ENCODE data around the gene MAD2L2. TPM values are rescaled to one million over a fixed set of nuclear protein-coding genes. Genes with fewer than 3 reads are reported as not detected.
"Not testable (repeated sequence)": the region's sequence is repeated elsewhere in the genome, so short reads cannot be mapped to it uniquely, and the experiment has no call there.

The MAD2L2 gene
- polyA plus RNA-seq, 3 donors = 31.2 to 44.5 (median 43.7) TPM

- H3K27ac ChIP-seq (ENCODE audit: low read depth, low read length) = no peak overlapping the region
- 70 to 87% (median 82%) methylated on average over 8 to 9 of the region's 9 CpGs for WGBS, 3 donors
Observed at GRCh38 chr1:11646317-11646716, 34.6 kb downstream of the MAD2L2 start.

GRCh38 chr1:11645670-11646265 is 35.2 kb downstream of the MAD2L2 start:
- WGBS, 3 donors = 29 to 38% (median 33%) methylated on average over 8 of the region's 8 CpGs
- no peak overlapping the region for H3K27ac ChIP-seq (ENCODE audit: low read depth, low read length)

DNA sequence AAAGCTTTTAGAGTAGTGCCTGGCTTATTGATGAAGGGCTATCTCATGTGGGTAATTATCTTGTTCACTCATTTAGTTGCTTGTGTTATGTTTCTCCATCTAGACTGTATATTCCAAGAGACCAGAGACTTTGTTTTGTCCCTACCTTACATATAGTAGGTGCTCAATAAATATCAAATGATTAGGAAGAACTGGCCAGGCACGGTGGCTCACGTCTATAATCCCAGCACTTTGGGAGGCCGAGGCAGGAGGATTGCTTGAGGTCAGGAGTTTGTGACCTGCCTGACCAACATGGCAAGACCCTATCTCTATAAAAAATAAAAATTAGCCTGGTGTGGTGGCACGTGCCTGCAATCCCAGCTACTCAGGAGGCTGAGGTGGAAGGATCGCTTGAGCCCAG is 35.7 kb downstream of the MAD2L2 start:
- no peak overlapping the region for H3K27ac ChIP-seq (ENCODE audit: low read depth, low read length)
- WGBS, 3 donors = 87 to 94% (median 92%) methylated on average over 5 of the region's 5 CpGs

GRCh38 chr1:11643782-11644181 is 37.2 kb downstream of the MAD2L2 start:
- 52 to 53% (median 52%) methylated on average over 5 of the region's 5 CpGs for WGBS, 3 donors
- no peak overlapping the region for H3K27ac ChIP-seq (ENCODE audit: low read depth, low read length)

GRCh38 chr1:11642418-11643017 is 38.4 kb downstream of the MAD2L2 start:
- WGBS, 3 donors = 52 to 60% (median 56%) methylated on average over 18 of the region's 18 CpGs

GRCh38 chr1:11641776-11642305 is 39.1 kb downstream of the MAD2L2 start:
- WGBS, 3 donors = 54 to 82% (median 56%) methylated on average over 5 of the region's 5 CpGs
- H3K27ac ChIP-seq (ENCODE audit: low read depth, low read length) = no peak overlapping the region

More at GRCh38 chr1:11642418-11643017, 38.4 kb downstream of the MAD2L2 start:
- not testable (repeated sequence) for H3K27ac ChIP-seq (ENCODE audit: low read depth, low read length)

DNA sequence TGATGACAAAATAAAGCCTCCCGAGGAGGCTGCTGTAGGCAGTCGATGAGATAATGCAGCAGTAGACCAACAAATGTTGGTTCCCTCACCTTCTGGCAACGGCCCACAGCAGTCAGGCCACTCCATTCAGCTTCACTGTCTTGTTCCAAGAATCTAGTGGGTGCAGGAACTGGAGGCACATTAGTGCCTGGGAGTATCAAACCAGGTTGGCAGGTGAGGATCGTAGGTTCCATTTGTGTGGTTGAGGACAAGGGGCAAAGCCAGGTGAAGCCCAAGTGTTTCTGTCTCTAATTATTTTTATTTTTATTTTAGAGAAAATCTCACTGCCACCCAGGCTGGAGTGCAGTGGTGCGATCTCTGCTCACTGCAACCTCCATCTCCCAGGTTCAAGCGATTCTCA is 40.0 kb downstream of the MAD2L2 start:
- WGBS, 3 donors = 52 to 68% (median 59%) methylated on average over 6 of the region's 6 CpGs
- no peak overlapping the region for H3K27ac ChIP-seq (ENCODE audit: low read depth, low read length)

DNA sequence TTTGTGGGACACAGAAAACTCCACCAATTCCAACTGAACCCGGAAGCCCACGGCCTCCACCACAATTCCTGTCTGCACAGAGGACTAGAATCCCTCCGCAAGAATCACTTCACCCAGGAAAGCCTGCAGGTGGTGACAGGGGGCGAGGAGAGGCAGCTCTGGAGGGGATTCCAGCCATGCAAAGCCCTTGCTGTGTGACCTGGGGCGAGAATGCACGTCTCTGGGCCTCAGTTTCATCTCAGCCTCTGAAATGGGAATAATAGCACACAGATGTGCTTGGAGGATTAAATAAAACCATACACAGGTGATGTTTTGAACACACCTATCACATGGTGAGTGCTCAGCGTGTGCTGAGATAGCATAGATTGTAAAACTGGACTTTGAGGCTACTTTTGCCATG is 40.8 kb downstream of the MAD2L2 start:
- 64 to 74% (median 67%) methylated on average over 7 of the region's 7 CpGs for WGBS, 3 donors
- H3K27ac ChIP-seq (ENCODE audit: low read depth, low read length) = no peak overlapping the region

- H3K27ac ChIP-seq (ENCODE audit: low read depth, low read length) = no peak overlapping the region
- 85 to 93% (median 87%) methylated on average over 4 of the region's 4 CpGs for WGBS, 3 donors
Observed at GRCh38 chr1:11639372-11639771, 41.6 kb downstream of the MAD2L2 start.

DNA sequence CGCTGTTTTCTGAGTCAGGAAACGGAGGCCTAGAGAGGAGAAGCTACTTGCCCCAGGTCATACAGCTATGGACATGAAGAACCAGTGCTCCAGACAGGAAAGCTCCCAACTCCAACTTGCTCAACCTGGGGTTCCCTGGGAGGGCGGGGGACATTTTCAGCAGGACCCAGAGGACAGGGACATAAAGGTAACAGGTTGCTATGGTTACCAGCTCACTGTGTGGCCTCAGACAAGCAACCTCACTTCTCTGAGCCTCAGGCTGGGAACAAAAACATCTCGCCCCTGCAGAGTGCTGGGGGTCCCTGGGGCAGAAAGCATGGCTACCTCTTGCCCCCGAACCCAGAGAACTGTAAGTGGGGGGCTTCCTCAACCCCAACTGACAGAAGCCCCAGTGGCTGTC is 42.8 kb downstream of the MAD2L2 start:
- H3K27ac ChIP-seq (ENCODE audit: low read depth, low read length) = no peak overlapping the region
- 39 to 59% (median 58%) methylated on average over 5 of the region's 5 CpGs for WGBS, 3 donors

DNA sequence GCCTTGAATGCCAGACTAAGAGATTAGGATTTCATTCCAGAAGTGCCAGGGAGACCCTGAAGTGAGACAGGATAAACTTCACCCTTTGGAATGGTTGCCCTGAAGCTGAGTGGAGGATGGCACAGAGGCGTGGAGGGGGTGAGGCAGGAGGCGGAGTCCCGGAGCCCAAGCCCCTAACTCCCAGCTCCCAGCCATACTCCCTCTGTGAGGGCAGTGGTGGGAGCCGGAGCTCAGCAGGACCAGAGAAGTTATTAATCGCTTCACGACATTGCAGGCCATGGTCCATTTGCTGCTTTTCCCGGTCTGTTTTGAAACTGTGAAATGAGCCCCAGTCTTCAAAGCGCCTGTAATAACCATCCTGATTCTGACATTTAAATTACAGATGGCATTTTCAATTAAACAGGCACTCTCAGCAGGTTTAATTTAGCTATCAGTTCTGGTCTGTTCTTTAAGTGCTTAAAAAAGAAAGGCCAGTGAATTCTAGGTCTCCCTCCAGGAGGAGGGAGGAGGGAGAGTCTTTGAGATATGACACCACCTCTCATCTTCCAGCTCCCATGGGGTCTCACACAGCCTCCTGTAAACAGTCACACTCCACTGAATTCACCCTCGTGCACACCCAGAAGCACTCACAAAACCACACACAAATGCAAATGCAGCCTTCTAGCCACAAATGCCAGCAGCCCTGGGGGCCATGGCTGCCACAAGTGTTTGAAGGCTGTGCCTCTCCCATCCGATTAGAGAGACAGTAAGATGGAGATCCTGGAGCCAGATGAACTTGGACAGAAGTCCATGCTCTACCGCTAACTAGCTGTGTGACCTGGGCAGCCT is 46.4 kb downstream of the MAD2L2 start:
- H3K27ac ChIP-seq (ENCODE audit: low read depth, low read length) = no peak overlapping the region
- WGBS, 3 donors = 66 to 74% (median 73%) methylated on average over 11 of the region's 11 CpGs

DNA sequence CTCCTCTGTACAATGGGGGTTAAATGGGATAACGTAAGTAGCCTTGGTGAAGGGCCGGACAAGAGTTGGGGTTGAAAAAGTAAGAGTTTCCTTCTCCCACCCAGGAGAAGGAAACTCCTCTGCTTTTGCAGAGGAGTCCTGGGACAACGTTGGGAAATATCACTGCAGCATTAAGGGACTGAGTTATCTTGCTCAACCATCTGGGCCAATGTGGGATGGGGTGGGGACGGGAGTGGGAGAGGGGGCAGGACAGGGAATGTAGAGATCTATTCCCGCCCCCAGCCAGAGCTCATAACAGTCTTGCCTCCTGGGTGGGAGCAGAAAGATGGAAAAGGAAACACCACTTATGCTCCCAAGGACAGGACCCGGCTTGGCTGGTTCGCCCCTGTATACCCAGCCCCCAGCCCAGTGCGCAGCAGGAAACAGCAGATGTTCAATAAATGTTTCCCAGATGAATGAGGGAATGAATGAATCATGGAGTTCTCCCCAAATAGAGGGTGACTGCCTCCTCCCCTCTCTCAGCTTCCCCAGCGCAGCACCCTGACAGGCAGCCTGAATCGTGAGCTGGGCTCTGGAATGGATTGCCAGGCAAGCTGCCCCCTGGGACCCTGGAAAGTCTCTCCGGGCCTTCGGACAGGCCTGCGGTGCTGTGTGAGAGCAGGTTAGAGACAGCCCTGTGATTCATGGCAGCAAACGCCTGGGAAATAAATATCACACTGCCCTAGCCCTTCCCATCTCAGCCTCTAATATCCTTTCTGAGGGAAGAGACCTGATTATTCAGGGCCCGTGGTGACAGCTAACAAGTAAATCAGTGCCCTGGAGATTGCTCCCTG is 51.5 kb downstream of the MAD2L2 start:
- 39 to 52% (median 42%) methylated on average over 14 to 15 of the region's 15 CpGs for WGBS, 3 donors
- no peak overlapping the region for H3K27ac ChIP-seq (ENCODE audit: low read depth, low read length)

- 88 to 94% (median 93%) methylated on average over 7 of the region's 7 CpGs for whole genome bisulfite sequencing, 3 donors
- no peak overlapping the region for H3K27ac ChIP-seq (ENCODE audit: low read depth, low read length)
Observed at GRCh38 chr1:11628767-11629166, 52.2 kb downstream of the MAD2L2 start.

DNA sequence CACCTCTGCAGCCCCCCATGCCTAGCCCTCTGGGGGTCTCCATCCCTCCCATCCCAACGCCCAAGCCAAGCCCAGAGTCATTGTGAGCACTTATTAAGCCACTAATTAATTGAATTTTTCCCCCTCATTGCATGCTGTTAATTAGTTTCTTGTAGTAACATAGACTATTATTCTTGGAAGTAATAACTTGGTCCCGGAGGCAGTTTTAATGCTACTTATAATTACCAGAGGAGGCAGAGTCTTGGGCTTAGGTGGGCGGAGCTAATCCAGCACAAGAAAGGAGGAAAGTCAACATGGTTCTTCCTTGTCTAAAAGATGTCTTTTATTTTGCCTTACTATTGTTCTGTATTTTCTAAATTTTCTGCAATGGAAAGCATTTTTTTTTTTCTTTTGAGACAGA is 54.4 kb downstream of the MAD2L2 start:
- WGBS, 3 donors = 67 to 71% (median 70%) methylated on average over 3 of the region's 3 CpGs
- H3K27ac ChIP-seq (ENCODE audit: low read depth, low read length) = no peak overlapping the region

Other genes starting within 250 kb of the MAD2L2 start
- gene DISP3, start 202.0 kb downstream of the MAD2L2 start, polyA plus RNA-seq = under 1 TPM in 2 of 3 donors, not detected in 1; 0.01 to 0.12 TPM
- gene FBXO2, start 26.7 kb downstream of the MAD2L2 start, polyA plus RNA-seq = 10 to 100 TPM in 1 of 3 donors, 1 to 10 TPM in 2; 1.5 to 45.9 (median 2.7) TPM
- gene FBXO44, start 26.3 kb downstream of the MAD2L2 start, polyA plus RNA-seq = 10 to 100 TPM in 1 of 3 donors, 1 to 10 TPM in 2; 7.3 to 17.6 (median 8.1) TPM
- 10 to 100 TPM in 2 of 3 donors, 1 to 10 TPM in 1; 9.3 to 15.7 (median 11.2) TPM for gene FBXO6, start 16.9 kb downstream of the MAD2L2 start, polyA plus RNA-seq
- under 1 TPM; under 0.01 to 0.03 (median 0.01) TPM for gene DRAXIN, start 10.6 kb upstream of the MAD2L2 start, polyA plus RNA-seq
- 10 to 100 TPM; 52.4 to 72.3 (median 63.3) TPM for gene AGTRAP, start 55.0 kb upstream of the MAD2L2 start, polyA plus RNA-seq
- 1 to 10 TPM in 2 of 3 donors, under 1 TPM in 1; 0.83 to 2.7 (median 2.1) TPM for gene C1orf167, start 81.0 kb upstream of the MAD2L2 start, polyA plus RNA-seq
- gene MTHFR, start 124.8 kb upstream of the MAD2L2 start, polyA plus RNA-seq = 10 to 100 TPM in 2 of 3 donors, 1 to 10 TPM in 1; 8.2 to 16.1 (median 14.0) TPM
- 10 to 100 TPM in 1 of 3 donors, 1 to 10 TPM in 2; 5.4 to 12.6 (median 6.3) TPM for gene CLCN6, start 125.0 kb upstream of the MAD2L2 start, polyA plus RNA-seq
- 10 to 100 TPM in 1 of 3 donors, under 1 TPM in 2; 0.42 to 40.6 (median 0.49) TPM for gene NPPA, start 166.6 kb upstream of the MAD2L2 start, polyA plus RNA-seq
- under 1 TPM in 2 of 3 donors, not detected in 1; 0.58 to 0.62 TPM for gene NPPB, start 177.8 kb upstream of the MAD2L2 start, polyA plus RNA-seq
- 10 to 100 TPM; 19.2 to 38.2 (median 35.7) TPM for gene KIAA2013, start 245.3 kb upstream of the MAD2L2 start, polyA plus RNA-seq